ENCODE results near the gene CREBBP. TPM values are rescaled to one million over a fixed set of nuclear protein-coding genes. Genes with fewer than 3 reads are reported as not detected.

Gene CREBBP
- total and polyA plus RNA-seq, 9 of the 15 experiments (the other 6 are each of a cell fraction or from before 2014, with no cell fraction given): 0.70 to 24.8 (median 5.6) TPM

GRCh38 chr16:3824121-3824795 is 56.3 kb downstream of the CREBBP start:
- Histone ChIP-seq H3K79me2 (ENCODE audit: control insufficient read depth, insufficient read depth, low read length) (peaks cover 81% of the 10 kb centered on the region), H3K4me3 (no peak overlapping the region), H4K20me1 (replicated peaks; ENCODE audit: control insufficient read depth, insufficient read depth, low read length) (peaks cover 45% of the 10 kb centered on the region), H3K9ac (ENCODE audit: insufficient read depth in 1 of 2, low read depth in 2 of 2, low read length in 2 of 2) (peak overlapping the region in 1 of 2 experiments; percentile 77; a peak in 1 of 4 replicates), H3K4me2 (ENCODE audit: insufficient read depth, low read length) (no peak overlapping the region), H3K4me1 (replicated peaks in 1 of 2; ENCODE audit: control insufficient read depth in 2 of 2, insufficient read depth in 2 of 2, low read length in 2 of 2) (peaks cover 22 to 23% of the 10 kb centered on the region in 2 experiments), H3K36me3 (ENCODE audit: control insufficient read depth, insufficient read depth, low read length) (peaks cover 2% of the 10 kb centered on the region; the same call in 2 of the 3 replicates), H3K27ac (ENCODE audit: extremely low read depth, low read depth, low read length) (no peak overlapping the region), H3K9me3 (replicated peaks; ENCODE audit: control insufficient read depth, insufficient read depth, low read depth, low read length) (no peaks in the 10 kb centered on the region), H2AFZ (ENCODE audit: low read depth, low read length) (no peak overlapping the region), H3K9me1 (ENCODE audit: control insufficient read depth, insufficient read depth, low read length) (peaks cover 13% of the 10 kb centered on the region), H3K27me3 (ENCODE audit: control insufficient read depth in 2 of 2, insufficient read depth in 2 of 2, low read length in 2 of 2) (no peaks in the 10 kb centered on the region)
- intact Hi-C loops (cut with micrococcal nuclease) (no loop called here), in situ Hi-C loops (cut with MboI) (no loop called here)
- DNase-seq (ENCODE audit: extremely low read depth in 1 of 4, low spot score in 3 of 4): no peak
- FAIRE-seq: no peak
- ChIA-PET CTCF (ENCODE audit: low intra/inter-chr PET ratio) (no interaction called here), POLR2A (interaction anchor here (1.4 kb wide), 1 partner anchor 51 kb away, joined by 3 read pairs; no protein-coding TSS in a partner anchor)
- 70% methylated on average over 16 of the region's 17 CpGs for WGBS (ENCODE audit: insufficient coverage, low coverage, missing lambda C conversion rate)
- no TSS peak for BruUV-seq (replicated peaks)
- ATAC-seq: no peak
- TF ChIP-seq, protein P1, sequence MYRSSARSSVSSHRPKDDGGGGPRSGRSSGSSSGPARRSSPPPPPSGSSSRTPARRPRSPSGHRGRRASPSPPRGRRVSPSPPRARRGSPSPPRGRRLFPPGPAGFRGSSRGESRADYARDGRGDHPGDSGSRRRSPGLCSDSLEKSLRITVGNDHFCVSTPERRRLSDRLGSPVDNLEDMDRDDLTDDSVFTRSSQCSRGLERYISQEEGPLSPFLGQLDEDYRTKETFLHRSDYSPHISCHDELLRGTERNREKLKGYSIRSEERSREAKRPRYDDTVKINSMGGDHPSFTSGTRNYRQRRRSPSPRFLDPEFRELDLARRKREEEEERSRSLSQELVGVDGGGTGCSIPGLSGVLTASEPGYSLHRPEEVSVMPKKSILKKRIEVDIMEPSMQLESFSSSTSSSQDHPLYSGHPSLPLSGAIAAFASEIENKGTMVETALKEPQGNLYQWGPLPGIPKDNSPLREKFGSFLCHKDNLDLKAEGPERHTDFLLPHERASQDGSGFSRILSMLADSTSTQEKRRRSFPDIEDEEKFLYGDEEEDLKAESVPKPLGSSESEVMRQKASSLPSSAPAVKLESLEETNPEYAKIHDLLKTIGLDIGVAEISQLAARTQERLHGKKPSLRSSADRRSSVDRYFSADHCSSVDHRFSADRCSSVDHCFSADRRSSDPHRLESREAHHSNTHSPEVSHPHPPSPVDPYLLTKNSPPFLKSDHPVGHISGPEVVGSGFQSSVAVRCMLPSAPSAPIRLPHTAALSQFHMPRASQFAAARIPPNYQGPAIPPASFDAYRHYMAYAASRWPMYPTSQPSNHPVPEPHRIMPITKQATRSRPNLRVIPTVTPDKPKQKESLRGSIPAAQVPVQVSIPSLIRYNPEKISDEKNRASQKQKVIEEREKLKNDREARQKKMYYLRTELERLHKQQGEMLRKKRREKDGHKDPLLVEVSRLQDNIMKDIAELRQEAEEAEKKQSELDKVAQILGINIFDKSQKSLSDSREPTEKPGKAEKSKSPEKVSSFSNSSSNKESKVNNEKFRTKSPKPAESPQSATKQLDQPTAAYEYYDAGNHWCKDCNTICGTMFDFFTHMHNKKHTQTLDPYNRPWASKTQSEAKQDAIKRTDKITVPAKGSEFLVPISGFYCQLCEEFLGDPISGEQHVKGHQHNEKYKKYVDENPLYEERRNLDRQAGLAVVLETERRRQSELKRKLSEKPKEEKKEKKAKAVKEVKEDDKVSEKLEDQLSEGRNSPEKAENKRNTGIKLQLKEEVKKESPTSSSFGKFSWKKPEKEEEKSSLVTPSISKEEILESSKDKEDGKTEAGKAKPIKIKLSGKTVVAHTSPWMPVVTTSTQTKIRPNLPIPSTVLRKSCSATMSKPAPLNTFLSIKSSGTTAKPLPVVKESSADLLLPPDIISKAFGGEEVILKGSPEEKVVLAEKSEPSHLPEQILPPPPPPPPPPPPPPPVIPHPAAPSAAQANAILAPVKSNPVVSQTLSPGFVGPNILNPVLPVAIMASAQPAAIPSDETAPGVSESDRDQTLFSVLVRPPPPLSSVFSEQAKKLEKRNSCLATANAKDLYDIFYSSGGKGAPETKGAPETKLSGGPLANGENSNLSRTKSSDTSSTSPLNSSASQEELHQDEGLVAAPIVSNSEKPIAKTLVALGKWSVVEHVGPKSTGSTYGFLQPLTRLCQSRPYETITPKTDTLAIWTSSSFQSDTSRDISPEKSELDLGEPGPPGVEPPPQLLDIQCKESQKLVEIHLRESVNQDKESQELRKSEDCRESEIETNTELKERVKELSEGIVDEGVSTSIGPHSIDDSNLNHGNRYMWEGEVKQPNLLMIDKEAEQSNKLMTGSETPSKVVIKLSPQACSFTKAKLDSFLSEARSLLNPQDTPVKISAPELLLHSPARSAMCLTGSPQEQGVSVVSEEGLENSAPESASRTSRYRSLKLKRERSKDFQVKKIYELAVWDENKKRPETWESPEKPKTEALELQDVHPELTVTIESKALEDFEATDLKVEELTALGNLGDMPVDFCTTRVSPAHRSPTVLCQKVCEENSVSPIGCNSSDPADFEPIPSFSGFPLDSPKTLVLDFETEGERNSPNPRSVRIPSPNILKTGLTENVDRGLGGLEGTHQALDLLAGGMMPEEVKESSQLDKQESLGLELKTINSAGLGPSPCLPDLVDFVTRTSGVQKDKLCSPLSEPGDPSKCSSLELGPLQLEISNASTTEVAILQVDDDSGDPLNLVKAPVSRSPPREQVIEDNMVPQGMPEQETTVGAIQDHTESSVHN (IDR thresholded peaks at IDR 0.05; ENCODE audit: borderline replicate concordance in 1 of 2, low read depth in 1 of 2): no peak
- no peak for TF ChIP-seq IFI16 (CRISPR knock-in tag; IDR thresholded peaks at IDR 0.05)
- no peak for TF ChIP-seq NFE2 (IDR thresholded peaks at IDR 0.05; ENCODE audit: low read depth)
- TF ChIP-seq MCM5 (IDR thresholded peaks at IDR 0.05; ENCODE audit: low read depth): no peak
- TF ChIP-seq RFX5 (IDR thresholded peaks at IDR 0.05; ENCODE audit: low read depth, low read length): no peak
- TF ChIP-seq NFXL1 (CRISPR knock-in tag; IDR thresholded peaks at IDR 0.05): no peak
- no peak for TF ChIP-seq ZNF668 (CRISPR knock-in tag; IDR thresholded peaks at IDR 0.05)
- TF ChIP-seq SMC3 (conservative IDR thresholded peaks at IDR 0.05; ENCODE audit: insufficient read depth, low read depth, low read length): no peak

Data from K562 (cell line).